NCI-H2196 treated with DMSO at 0.1 percent for 48 hours (cell line): ENCODE data around the gene SOWAHB.

ENCODE experiments used
- DNase-seq: peaks from one replicate; lab custom pipeline; 2025; ENCODE audit not compliant: unreplicated experiment; lab: John Stamatoyannopoulos, UW

Gene SOWAHB

GRCh38 chr4:76897536-76898384 is at the start of gene SOWAHB:
SOWAHB (minus strand) TSS chr4:76898144; CDS start chr4:76897849, 295 bp downstream.
- peak; percentile 32 for DNase-seq

- no peak for DNase-seq
Observed at GRCh38 chr4:76947369-76947768, 49.4 kb upstream of the SOWAHB start.

- no peak for DNase-seq
Observed at GRCh38 chr4:76943790-76944189, 45.8 kb upstream of the SOWAHB start.

- DNase-seq = no peak
Observed at GRCh38 chr4:76943129-76943620, 45.2 kb upstream of the SOWAHB start.

GRCh38 chr4:76939184-76939583 is 41.2 kb upstream of the SOWAHB start:
- DNase-seq = no peak

GRCh38 chr4:76931576-76932276 is 33.8 kb upstream of the SOWAHB start:
- DNase-seq = no peak

- no peak for DNase-seq
Observed at GRCh38 chr4:76931087-76931486, 33.1 kb upstream of the SOWAHB start.

- DNase-seq = no peak
Observed at GRCh38 chr4:76930685-76931084, 32.7 kb upstream of the SOWAHB start.

GRCh38 chr4:76926841-76927240 is 28.9 kb upstream of the SOWAHB start:
- DNase-seq = no peak

GRCh38 chr4:76923619-76924357 is 25.8 kb upstream of the SOWAHB start:
- no peak for DNase-seq

- no peak for DNase-seq
Observed at GRCh38 chr4:76920715-76921114, 22.8 kb upstream of the SOWAHB start.

GRCh38 chr4:76909711-76910110 is 11.8 kb upstream of the SOWAHB start:
- DNase-seq = no peak

- no peak for DNase-seq
Observed at GRCh38 chr4:76905521-76905920, 7.6 kb upstream of the SOWAHB start.

- DNase-seq = no peak
Observed at GRCh38 chr4:76904646-76905190, 6.8 kb upstream of the SOWAHB start.

GRCh38 chr4:76902233-76902890 is 4.4 kb upstream of the SOWAHB start:
- no peak for DNase-seq

GRCh38 chr4:76898949-76899645 is 1.2 kb upstream of the SOWAHB start:
- no peak for DNase-seq

GRCh38 chr4:76898385-76898692 is 395 bp upstream of the SOWAHB start:
- no peak for DNase-seq

GRCh38 chr4:76896614-76897535 is 1.1 kb downstream of the SOWAHB start:
- no peak for DNase-seq

- DNase-seq = no peak
Observed at GRCh38 chr4:76896048-76896447, 1.9 kb downstream of the SOWAHB start.
